Mucosa of rectum (tissue), 2 donors: ENCODE data around the gene LRRTM3.

Experiments
- H3K27ac ChIP-seq, 2 donors: one replicate each; pipeline ENCODE4 v1.7.0; 2013; ENCODE audit warnings: inconsistent platforms in 2 of 2, low read depth in 2 of 2, low read length in 2 of 2
- H3K27me3 ChIP-seq, 2 donors: one replicate each; pipeline ENCODE4 v1.7.0; 2013; ENCODE audit warnings: low read length in 2 of 2; ENCODE audit not compliant: control insufficient read depth in 2 of 2, insufficient read depth in 2 of 2
- H3K36me3 ChIP-seq, 2 donors: one replicate each; pipeline ENCODE4 v1.7.0; 2013; ENCODE audit warnings: low read length in 2 of 2; ENCODE audit not compliant: control insufficient read depth in 2 of 2, insufficient read depth in 2 of 2
- H3K4me1 ChIP-seq, 2 donors: one replicate each; pipeline ENCODE4 v1.7.0; 2013; ENCODE audit warnings: low read length in 2 of 2, mild to moderate bottlenecking in 1 of 2; ENCODE audit not compliant: control insufficient read depth in 2 of 2, insufficient read depth in 2 of 2
- H3K4me3 ChIP-seq, 2 donors: one replicate each; pipeline ENCODE4 v1.7.0; 2013; ENCODE audit warnings: low read length in 2 of 2
- H3K9ac ChIP-seq, 2 donors: one replicate each; pipeline ENCODE4 v1.7.0; 2013; ENCODE audit warnings: low read length in 2 of 2, low read depth in 1 of 2, mild to moderate bottlenecking in 1 of 2
- H3K9me3 ChIP-seq, 2 donors: one replicate each; pipeline ENCODE4 v1.7.0; 2013; ENCODE audit warnings: low read length in 2 of 2; ENCODE audit not compliant: control insufficient read depth in 2 of 2
- donor health status: healthy.
- donor health status: Normal muscosa, but diverticular disease.

Gene LRRTM3

DNA sequence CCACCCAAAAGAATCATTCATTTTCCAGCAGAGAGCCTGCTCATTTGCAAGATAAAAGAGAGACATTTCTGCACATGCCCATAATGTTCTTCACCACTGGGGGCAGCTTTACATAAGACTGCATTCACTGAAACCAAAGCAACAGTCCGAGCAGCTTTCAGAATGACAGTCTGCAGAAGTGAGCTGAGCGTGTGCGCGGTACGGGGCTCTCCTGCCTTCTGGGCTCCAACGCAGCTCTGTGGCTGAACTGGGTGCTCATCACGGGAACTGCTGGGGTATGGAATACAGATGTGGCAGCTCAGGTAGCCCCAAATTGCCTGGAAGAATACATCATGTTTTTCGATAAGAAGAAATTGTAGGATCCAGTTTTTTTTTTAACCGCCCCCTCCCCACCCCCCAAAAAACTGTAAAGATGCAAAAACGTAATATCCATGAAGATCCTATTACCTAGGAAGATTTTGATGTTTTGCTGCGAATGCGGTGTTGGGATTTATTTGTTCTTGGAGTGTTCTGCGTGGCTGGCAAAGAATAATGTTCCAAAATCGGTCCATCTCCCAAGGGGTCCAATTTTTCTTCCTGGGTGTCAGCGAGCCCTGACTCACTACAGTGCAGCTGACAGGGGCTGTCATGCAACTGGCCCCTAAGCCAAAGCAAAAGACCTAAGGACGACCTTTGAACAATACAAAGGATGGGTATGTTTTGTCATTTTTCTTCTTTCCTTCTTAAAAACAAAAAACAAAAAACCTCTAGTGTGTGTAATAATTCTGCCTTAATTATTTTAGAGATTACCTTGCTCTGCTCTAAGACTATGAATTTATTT lies at the start of gene LRRTM3:
Gene LRRTM3 (plus strand): TSS at position 141 of the 820 bp plus-strand sequence.
- Histone ChIP-seq H3K4me3 (peak within 1 kb of the TSS; percentile 41 to 43), H3K27me3 (peaks cover 12 to 20% of the 10 kb centered on the region in 2 donors), H3K4me1 (peaks cover 0 to 3% of the 10 kb centered on the region in 2 donors), H3K9ac (no peak within 1 kb of the TSS), H3K9me3 (no peaks in the 10 kb centered on the region), H3K36me3 (no peaks in the 10 kb centered on the region), H3K27ac (no peak within 1 kb of the TSS)

DNA sequence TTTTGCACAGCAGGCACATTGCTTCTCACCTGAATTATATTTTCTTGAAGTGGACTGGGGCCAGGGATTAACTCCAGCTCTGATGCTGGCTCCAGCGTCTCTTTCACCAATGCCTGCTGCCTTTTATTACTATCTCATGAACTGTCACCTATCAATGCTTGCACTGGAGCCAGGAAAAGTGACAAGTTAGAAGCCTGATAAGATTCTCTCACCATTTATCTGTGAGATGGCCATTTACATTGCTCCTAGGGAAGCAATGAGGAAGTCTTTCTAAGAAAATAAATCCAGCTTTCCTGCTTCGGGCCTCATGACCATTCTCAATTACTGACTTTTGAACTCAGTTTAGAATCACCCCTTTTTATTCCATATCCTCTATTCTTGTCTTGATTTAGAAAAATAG lies 48.5 kb upstream of the LRRTM3 start:
- Histone ChIP-seq H3K27me3 (no peaks in the 10 kb centered on the region), H3K4me1 (peaks cover 0 to 3% of the 10 kb centered on the region in 2 donors), H3K27ac (no peak overlapping the region), H3K9me3 (no peaks in the 10 kb centered on the region), H3K9ac (no peak overlapping the region), H3K36me3 (no peaks in the 10 kb centered on the region), H3K4me3 (no peak overlapping the region)

DNA sequence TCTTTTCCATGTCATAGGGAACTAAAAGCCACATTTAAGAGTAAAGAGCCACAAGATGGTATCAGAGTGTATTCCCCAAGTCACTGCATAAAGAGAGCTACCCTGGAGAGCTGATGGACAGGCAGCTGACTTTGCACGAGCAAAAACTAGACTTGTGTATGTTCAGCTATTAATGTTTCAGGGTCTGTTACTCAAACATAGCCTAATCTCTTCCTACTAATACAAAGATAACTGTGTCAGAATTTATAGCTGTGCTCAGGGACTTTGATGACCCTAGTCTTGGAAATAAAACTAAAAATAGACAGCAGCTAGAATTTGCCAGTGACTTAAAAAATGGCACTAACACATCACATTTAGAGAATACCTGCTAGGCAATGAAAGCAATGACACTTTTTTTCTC lies 45.5 kb upstream of the LRRTM3 start:
- no peaks in the 10 kb centered on the region for H3K9me3 ChIP-seq
- no peak overlapping the region for H3K4me3 ChIP-seq
- no peak overlapping the region for H3K9ac ChIP-seq
- no peaks in the 10 kb centered on the region for H3K27me3 ChIP-seq
- H3K4me1 ChIP-seq = peaks cover 0 to 3% of the 10 kb centered on the region in 2 donors
- no peaks in the 10 kb centered on the region for H3K36me3 ChIP-seq
- H3K27ac ChIP-seq = no peak overlapping the region

DNA sequence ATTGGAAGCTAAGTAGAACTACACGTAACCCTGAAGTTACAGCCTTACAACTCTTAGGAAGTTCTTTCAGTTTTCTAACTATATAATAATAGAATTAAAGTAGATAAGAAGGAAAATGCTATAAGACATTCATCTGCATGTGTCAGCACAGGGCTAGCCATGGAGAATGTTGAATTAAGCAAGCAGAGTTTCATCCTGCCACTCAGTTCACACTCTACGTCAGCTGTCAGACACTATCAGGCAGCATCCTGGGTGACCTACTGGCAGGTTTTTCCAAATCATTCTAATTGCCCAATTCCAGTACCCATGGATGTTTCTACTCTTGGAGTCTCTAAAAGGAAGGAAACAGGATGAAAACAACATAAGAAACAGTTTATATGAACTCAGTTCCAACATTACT lies 45.0 kb upstream of the LRRTM3 start:
- H3K4me3 ChIP-seq = no peak overlapping the region
- no peaks in the 10 kb centered on the region for H3K27me3 ChIP-seq
- no peak overlapping the region for H3K27ac ChIP-seq
- H3K9ac ChIP-seq = no peak overlapping the region
- H3K9me3 ChIP-seq = no peaks in the 10 kb centered on the region
- no peaks in the 10 kb centered on the region for H3K36me3 ChIP-seq
- H3K4me1 ChIP-seq = peaks cover 0 to 3% of the 10 kb centered on the region in 2 donors

DNA sequence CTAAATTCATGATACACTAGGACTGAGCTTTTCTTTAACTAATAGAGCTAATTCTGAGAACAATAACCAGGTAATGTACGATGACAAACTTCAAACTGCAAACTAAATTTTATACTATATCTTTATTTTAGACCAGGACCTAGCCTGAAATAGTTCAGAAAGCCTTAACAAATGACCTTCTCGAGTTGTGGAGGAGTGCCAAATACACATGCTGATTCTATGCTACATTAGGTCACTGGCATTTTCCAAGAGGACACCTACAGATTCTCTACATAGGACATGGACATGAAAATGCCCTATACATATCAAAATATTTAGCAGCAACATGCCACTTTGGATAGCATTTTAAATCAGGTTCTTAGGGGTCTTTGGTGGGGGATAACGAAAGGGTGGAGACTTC lies 44.0 kb upstream of the LRRTM3 start:
- no peak overlapping the region for H3K9ac ChIP-seq
- H3K27me3 ChIP-seq = no peaks in the 10 kb centered on the region
- no peaks in the 10 kb centered on the region for H3K36me3 ChIP-seq
- H3K4me1 ChIP-seq = peaks cover 0 to 2% of the 10 kb centered on the region in 2 donors
- H3K4me3 ChIP-seq = no peak overlapping the region
- no peaks in the 10 kb centered on the region for H3K9me3 ChIP-seq
- no peak overlapping the region for H3K27ac ChIP-seq

DNA sequence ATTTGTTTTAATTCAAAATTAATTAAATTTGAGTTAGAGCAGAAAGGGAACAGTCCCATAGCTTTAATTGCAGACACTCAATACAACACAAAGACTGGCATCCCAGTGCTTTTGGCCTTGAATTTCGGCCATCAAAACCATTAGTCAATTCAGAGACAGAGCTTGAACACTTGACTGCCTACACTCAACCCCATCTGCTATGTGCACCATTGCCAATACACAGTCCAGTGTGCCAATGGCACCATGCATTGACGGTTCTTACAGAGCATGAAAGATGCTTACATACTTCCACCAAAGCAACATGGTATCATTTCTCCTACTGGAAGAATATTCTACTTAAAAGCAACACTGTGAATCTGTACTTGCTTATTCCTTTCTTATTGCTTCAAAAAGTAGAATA lies 43.6 kb upstream of the LRRTM3 start:
- Histone ChIP-seq H3K36me3 (no peaks in the 10 kb centered on the region), H3K27ac (no peak overlapping the region), H3K9me3 (no peaks in the 10 kb centered on the region), H3K4me1 (no peaks in the 10 kb centered on the region), H3K4me3 (no peak overlapping the region), H3K9ac (no peak overlapping the region), H3K27me3 (no peaks in the 10 kb centered on the region)

DNA sequence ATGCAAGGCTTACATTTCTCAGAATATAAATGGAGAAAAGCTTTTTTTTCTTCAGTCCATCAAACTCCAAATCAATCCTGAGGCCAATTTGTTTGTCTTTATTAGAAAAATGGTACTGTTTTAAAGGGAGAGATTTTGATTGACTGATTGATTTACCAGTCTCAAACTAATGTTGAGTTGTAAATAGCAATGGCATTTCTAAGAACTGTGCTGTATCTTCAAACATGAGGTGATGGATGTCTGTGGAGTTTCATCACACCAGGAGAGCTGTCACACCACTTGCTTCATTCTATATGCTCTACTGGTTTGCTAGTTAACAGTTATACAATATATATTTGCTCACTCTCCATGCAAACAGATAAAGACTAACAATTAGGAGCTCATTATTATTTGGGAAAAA lies 39.0 kb upstream of the LRRTM3 start:
- H3K4me1 ChIP-seq = no peaks in the 10 kb centered on the region
- no peaks in the 10 kb centered on the region for H3K27me3 ChIP-seq
- no peaks in the 10 kb centered on the region for H3K9me3 ChIP-seq
- no peak overlapping the region for H3K9ac ChIP-seq
- no peak overlapping the region for H3K4me3 ChIP-seq
- no peaks in the 10 kb centered on the region for H3K36me3 ChIP-seq
- H3K27ac ChIP-seq = no peak overlapping the region

DNA sequence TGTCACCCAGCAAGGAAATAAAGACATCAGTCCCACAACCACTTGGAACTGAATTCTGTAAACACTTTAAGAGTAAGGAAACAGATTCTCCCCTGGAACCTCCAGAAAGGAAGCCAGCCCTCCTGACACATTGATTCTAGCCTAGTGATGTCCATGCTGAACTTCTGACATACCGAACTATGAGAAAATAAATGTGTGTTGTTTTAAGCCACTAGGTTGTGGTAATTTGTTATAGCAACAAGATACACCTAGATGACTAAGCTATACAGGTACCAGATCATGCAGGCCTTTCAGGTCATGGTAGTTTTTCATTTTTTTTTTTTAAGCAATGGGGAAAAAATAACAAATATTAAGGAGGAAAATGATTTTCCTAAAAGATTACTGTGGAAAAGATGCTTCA lies 37.6 kb upstream of the LRRTM3 start:
- Histone ChIP-seq H3K27ac (no peak overlapping the region), H3K9ac (no peak overlapping the region), H3K9me3 (no peaks in the 10 kb centered on the region), H3K4me1 (no peaks in the 10 kb centered on the region), H3K36me3 (no peaks in the 10 kb centered on the region), H3K27me3 (no peaks in the 10 kb centered on the region), H3K4me3 (no peak overlapping the region)

DNA sequence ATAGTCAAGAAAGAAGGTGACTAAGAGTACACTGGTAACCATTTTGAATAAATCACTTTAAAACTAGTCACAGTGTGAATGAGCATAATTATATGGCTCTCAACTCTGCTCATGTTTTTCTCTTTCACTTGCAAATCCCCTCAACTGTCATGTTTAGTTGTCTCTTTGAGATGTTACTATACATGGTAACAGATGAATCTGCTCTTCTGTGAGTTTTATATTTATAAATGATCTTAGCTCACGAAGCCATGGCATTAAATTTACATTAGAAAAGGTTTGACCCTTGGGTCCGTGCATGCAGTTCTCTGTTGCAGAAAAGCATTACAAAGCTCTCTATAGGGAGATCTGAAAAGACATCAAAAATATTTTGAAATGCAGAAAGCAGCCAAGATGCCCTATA lies 33.0 kb upstream of the LRRTM3 start:
- Histone ChIP-seq H3K9me3 (no peaks in the 10 kb centered on the region), H3K27ac (no peak overlapping the region), H3K4me3 (no peak overlapping the region)

DNA sequence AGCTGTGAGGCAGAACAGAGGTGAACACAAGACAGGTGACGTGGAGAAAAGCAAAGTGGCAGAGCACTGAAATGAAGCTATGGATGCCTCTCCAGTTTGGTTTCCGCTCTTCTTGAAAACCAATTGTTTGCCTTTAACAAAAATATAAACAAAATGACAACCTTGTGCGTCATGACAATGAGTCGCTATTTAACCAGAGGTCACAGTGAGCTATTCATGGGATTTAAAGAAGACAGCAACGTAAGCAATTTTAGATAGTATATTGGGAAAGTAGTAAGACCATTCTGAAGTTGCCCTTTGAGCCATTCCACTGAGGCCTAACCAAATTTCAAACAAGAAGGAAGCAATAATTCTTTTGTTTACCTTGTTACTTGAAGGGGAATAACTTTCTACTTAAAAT lies 15.2 kb upstream of the LRRTM3 start:
- Histone ChIP-seq H3K4me3 (no peak overlapping the region), H3K27ac (no peak overlapping the region)

More for the DNA sequence above, 33.0 kb upstream of the LRRTM3 start:
- Histone ChIP-seq H3K4me1 (no peaks in the 10 kb centered on the region), H3K36me3 (no peaks in the 10 kb centered on the region), H3K9ac (no peak overlapping the region), H3K27me3 (no peaks in the 10 kb centered on the region)

More for the DNA sequence above, 15.2 kb upstream of the LRRTM3 start:
- H3K27me3 ChIP-seq = no peaks in the 10 kb centered on the region
- no peak overlapping the region for H3K9ac ChIP-seq
- H3K4me1 ChIP-seq = no peaks in the 10 kb centered on the region
- H3K9me3 ChIP-seq = no peaks in the 10 kb centered on the region
- no peaks in the 10 kb centered on the region for H3K36me3 ChIP-seq
